ENCODE results near the gene PTPRG.
A peak's percentile ranks its signal among the peaks of the same experiment; 100 is the strongest.

PTPRG gene

GRCh38 chr3:61841111-61841845 lies 279.9 kb downstream of the PTPRG start:
- DNase-seq = no peak

- no peak for DNase-seq
Observed at GRCh38 chr3:61841988-61842387, 280.6 kb downstream of the PTPRG start.

GRCh38 chr3:61844346-61844745 lies 283.0 kb downstream of the PTPRG start:
- no peak for DNase-seq

- no peak for DNase-seq
Observed at GRCh38 chr3:61846488-61846887, 285.1 kb downstream of the PTPRG start.

GRCh38 chr3:61847784-61848462 lies 286.6 kb downstream of the PTPRG start:
- DNase-seq = no peak

- peak; percentile 19 for DNase-seq
Observed at GRCh38 chr3:61848885-61849284, 287.5 kb downstream of the PTPRG start.

- no peak for DNase-seq
Observed at GRCh38 chr3:61853912-61854311, 292.5 kb downstream of the PTPRG start.

- DNase-seq = no peak
Observed at GRCh38 chr3:61855211-61855610, 293.8 kb downstream of the PTPRG start.

- DNase-seq = no peak
Observed at GRCh38 chr3:61857297-61857696, 295.9 kb downstream of the PTPRG start.

- DNase-seq = peak; percentile 8
Observed at GRCh38 chr3:61858054-61858453, 296.7 kb downstream of the PTPRG start.

GRCh38 chr3:61861410-61861809 lies 300.0 kb downstream of the PTPRG start:
- no peak for DNase-seq

- DNase-seq = no peak
Observed at GRCh38 chr3:61862614-61863289, 301.4 kb downstream of the PTPRG start.

- no peak for DNase-seq
Observed at GRCh38 chr3:61863579-61863978, 302.2 kb downstream of the PTPRG start.

GRCh38 chr3:61864886-61865285 lies 303.5 kb downstream of the PTPRG start:
- DNase-seq = no peak

- DNase-seq = no peak
Observed at GRCh38 chr3:61865466-61866152, 304.2 kb downstream of the PTPRG start.

GRCh38 chr3:61866153-61866542 lies 304.8 kb downstream of the PTPRG start:
- DNase-seq = no peak

GRCh38 chr3:61866961-61867461 lies 305.6 kb downstream of the PTPRG start:
- DNase-seq = no peak

- DNase-seq = no peak
Observed at GRCh38 chr3:61868499-61868898, 307.1 kb downstream of the PTPRG start.

GRCh38 chr3:61869371-61869770 lies 308.0 kb downstream of the PTPRG start:
- DNase-seq = no peak

- DNase-seq = no peak
Observed at GRCh38 chr3:61871644-61872043, 310.3 kb downstream of the PTPRG start.

GRCh38 chr3:61872077-61872706 lies 310.8 kb downstream of the PTPRG start:
- no peak for DNase-seq

GRCh38 chr3:61875046-61875844 lies 313.9 kb downstream of the PTPRG start:
- no peak for DNase-seq
